Neural cell (in vitro differentiated cells): Measurements from ENCODE around the gene REEP6. TPM values are rescaled to one million over a fixed set of nuclear protein-coding genes. Genes with fewer than 3 reads are reported as not detected.
A peak's percentile ranks its signal among the peaks of the same experiment; 100 is the strongest.

Source experiments
- H2AFZ ChIP-seq: fragments of 200-600, 300-800 bp; sonication (generic), shearing (Covaris generic); 2 replicates; pipeline ENCODE4 v1.6.0; 2014; ENCODE audit warnings: low read depth, mild to moderate bottlenecking, antibody characterized with exemption, low read length, moderate library complexity
- H3F3A ChIP-seq: fragments of 200-600 bp; shearing (Covaris generic); 2 replicates; pipeline ENCODE4 v1.6.1; 2016; ENCODE audit warnings: mild to moderate bottlenecking, moderate library complexity, mixed read lengths, antibody characterized with exemption, low read length; ENCODE audit not compliant: insufficient read depth, poor library complexity, severe bottlenecking
- H3K27ac ChIP-seq: fragments of 200-600, 300-800 bp; sonication (generic), shearing (Covaris generic); 2 replicates; pipeline ENCODE4 v1.5.1; 2014; ENCODE audit warnings: mild to moderate bottlenecking, low read length, moderate library complexity
- H3K27me3 ChIP-seq: fragments of 300-800, 200-600 bp; sonication (generic), shearing (Covaris generic); 2 replicates; pipeline ENCODE4 v1.6.0; 2014; ENCODE audit warnings: mild to moderate bottlenecking, low read depth, low read length, moderate library complexity; ENCODE audit not compliant: insufficient read depth
- H3K36me3 ChIP-seq: fragments of 300-800, 200-600 bp; sonication (generic), shearing (Covaris generic); 2 replicates; pipeline ENCODE4 v1.5.1; 2014; ENCODE audit warnings: mild to moderate bottlenecking, antibody characterized with exemption, low read length, moderate library complexity; ENCODE audit not compliant: insufficient read depth
- H3K4me2 ChIP-seq: fragments of 300-800, 200-600 bp; sonication (generic), shearing (Covaris generic); 2 replicates; pipeline ENCODE4 v1.6.0; 2014; ENCODE audit warnings: mild to moderate bottlenecking, low read length
- H3K4me3 ChIP-seq: fragments of 300-800, 200-600 bp; sonication (generic), shearing (Covaris generic); 2 replicates; pipeline ENCODE4 v1.5.1; 2014; ENCODE audit warnings: mild to moderate bottlenecking, low read length, moderate library complexity
- H3K79me2 ChIP-seq: fragments of 200-600 bp; shearing (Covaris generic); replicated peaks from 2 replicates; pipeline ENCODE4 v1.6.0; 2014; ENCODE audit warnings: mild to moderate bottlenecking, low read length, moderate library complexity; ENCODE audit not compliant: insufficient read depth
- H3K9ac ChIP-seq: fragments of 300-800, 200-600 bp; sonication (generic), shearing (Covaris generic); 2 replicates; pipeline ENCODE4 v1.6.1; 2016; ENCODE audit warnings: mild to moderate bottlenecking, low read length, mixed read lengths
- H3K9me2 ChIP-seq: fragments of 200-600 bp; shearing (Covaris generic); 2 replicates; pipeline ENCODE4 v1.6.1; 2016; ENCODE audit warnings: mild to moderate bottlenecking, low read length, mixed read lengths; ENCODE audit not compliant: insufficient read depth
- H3K9me3 ChIP-seq: fragments of 200-600, 300-800 bp; sonication (generic), shearing (Covaris generic); 2 replicates; pipeline ENCODE4 v1.6.1; 2016; ENCODE audit warnings: mild to moderate bottlenecking, mixed run types, low read length, moderate library complexity, mixed read lengths
- H4K20me1 ChIP-seq: fragments of 200-600 bp; shearing (Covaris generic); 2 replicates; pipeline ENCODE4 v1.6.1; 2016; ENCODE audit warnings: mild to moderate bottlenecking, mixed run types; ENCODE audit not compliant: insufficient read depth
- CTCF ChIP-seq: fragments of 450-650 bp; IDR thresholded peaks from 2 replicates; pipeline ENCODE4 v1.5.1; 2014; ENCODE audit warnings: antibody characterized with exemption, mild to moderate bottlenecking, moderate library complexity; ENCODE audit not compliant: poor library complexity, severe bottlenecking
- EP300 ChIP-seq: fragments of 450-650 bp; conservative IDR thresholded peaks from 2 replicates; pipeline ENCODE4 v1.6.1; 2014; ENCODE audit warnings: antibody characterized with exemption, mild to moderate bottlenecking, moderate library complexity; ENCODE audit not compliant: poor library complexity, severe bottlenecking
- EZH2 ChIP-seq: fragments of 200-600, 300-800 bp; shearing (Covaris generic), sonication (generic); IDR thresholded peaks from 2 replicates; pipeline ENCODE4 v1.6.1; 2014; ENCODE audit warnings: antibody characterized with exemption, low read length, borderline replicate concordance, mild to moderate bottlenecking; ENCODE audit not compliant: insufficient read depth, poor library complexity, severe bottlenecking
- MXI1 ChIP-seq: fragments of 450-650 bp; conservative IDR thresholded peaks from 2 replicates; pipeline ENCODE4 v1.6.1; 2014; ENCODE audit warnings: antibody characterized with exemption, mild to moderate bottlenecking; ENCODE audit not compliant: poor library complexity, severe bottlenecking
- POLR2AphosphoS5 ChIP-seq: IDR thresholded peaks from 2 replicates; pipeline ENCODE4 v1.6.1; 2012
- RAD21 ChIP-seq: fragments of 450-650 bp; conservative IDR thresholded peaks from 2 replicates; pipeline ENCODE4 v1.6.1; 2014; ENCODE audit warnings: antibody characterized with exemption, mild to moderate bottlenecking, moderate library complexity
- REST ChIP-seq: IDR thresholded peaks from 2 replicates; pipeline ENCODE4 v1.6.1; 2012; ENCODE audit warnings: borderline replicate concordance
- SMC3 ChIP-seq: fragments of 450-650 bp; conservative IDR thresholded peaks from 2 replicates; pipeline ENCODE4 v1.6.1; 2014; ENCODE audit warnings: antibody characterized with exemption, mild to moderate bottlenecking, moderate library complexity; ENCODE audit not compliant: poor library complexity
- TAF1 ChIP-seq: IDR thresholded peaks from 2 replicates; pipeline ENCODE4 v1.6.1; 2012; ENCODE audit warnings: low read depth
- polyA plus RNA-seq: library from polyadenylated mRNA; depleted of rRNA; stranded (reverse); fragments of >200 nt; gene quantifications from 2 replicates; pipeline ENCODE4 v1.2.3, GENCODE V29; 2014

The REEP6 gene
- polyA plus RNA-seq, 1 donor from 2014 or later = 10.7 TPM

GRCh38 chr19:1502433-1503088 is 11.6 kb downstream of the REEP6 start:
- Histone ChIP-seq H3K27me3 (peaks cover 5% of the 10 kb centered on the region), H3K4me3 (no peak overlapping the region), H4K20me1 (no peaks in the 10 kb centered on the region), H3K9ac (no peak overlapping the region), H3K36me3 (no peaks in the 10 kb centered on the region), H2AFZ (no peak overlapping the region), H3K4me2 (no peak overlapping the region), H3K27ac (no peak overlapping the region), H3K9me2 (no peaks in the 10 kb centered on the region), H3K9me3 (no peaks in the 10 kb centered on the region), H3K79me2 (no peaks in the 10 kb centered on the region), H3F3A (no peaks in the 10 kb centered on the region)
- TF ChIP-seq TAF1 (no peak), EZH2 (no peak), SMC3 (no peak), CTCF (no peak), EP300 (no peak), MXI1 (no peak), RAD21 (no peak), REST (no peak), POLR2AphosphoS5 (no peak)

- Histone ChIP-seq H2AFZ (no peak overlapping the region), H3K27ac (no peak overlapping the region), H3K79me2 (no peaks in the 10 kb centered on the region), H3K4me2 (no peak overlapping the region), H3K9me2 (no peaks in the 10 kb centered on the region), H3K4me3 (no peak overlapping the region), H3K36me3 (no peaks in the 10 kb centered on the region), H3K9me3 (no peaks in the 10 kb centered on the region), H3F3A (no peaks in the 10 kb centered on the region), H3K9ac (peak overlapping the region; percentile 16), H3K27me3 (peaks cover 5% of the 10 kb centered on the region), H4K20me1 (no peaks in the 10 kb centered on the region)
- TF ChIP-seq POLR2AphosphoS5 (no peak), CTCF (peak; percentile 70), TAF1 (no peak), REST (no peak), MXI1 (no peak), EZH2 (no peak), SMC3 (peak; percentile 51), EP300 (no peak), RAD21 (peak; percentile 36)
Measured at GRCh38 chr19:1503089-1503924, 12.3 kb downstream of the REEP6 start.
